Mesothelial cell of epicardium (in vitro differentiated cells): ENCODE data around the gene BMF. TPM values are rescaled to one million over a fixed set of nuclear protein-coding genes. Genes with fewer than 3 reads are reported as not detected.
"Not testable (repeated sequence)": the region's sequence is repeated elsewhere in the genome, so short reads cannot be mapped to it uniquely, and the experiment has no call there.

Experiments
- DNase-seq, 2 experiments: peaks; one replicate each; pipeline ENCODE4 v3.0.0; 2021; ENCODE audit warnings: low spot score in 2 of 2; ENCODE audit not compliant: unreplicated experiment in 2 of 2
- H3K27ac Mint-ChIP-seq: 2 replicates; pipeline ENCODE4 v1.8.0; 2021; ENCODE audit warnings: mixed read lengths
- H3K27me3 Mint-ChIP-seq: 2 replicates; pipeline ENCODE4 v1.8.0; 2021; ENCODE audit warnings: low read depth, mixed read lengths
- H3K36me3 Mint-ChIP-seq: 2 replicates; pipeline ENCODE4 v1.8.0; 2021; ENCODE audit warnings: mixed read lengths
- H3K4me1 Mint-ChIP-seq: 2 replicates; pipeline ENCODE4 v1.8.0; 2021; ENCODE audit warnings: mixed read lengths
- H3K4me3 Mint-ChIP-seq: 2 replicates; pipeline ENCODE4 v1.8.0; 2021; ENCODE audit warnings: mild to moderate bottlenecking, moderate library complexity, mixed read lengths
- H3K9me3 Mint-ChIP-seq: 2 replicates; pipeline ENCODE4 v1.8.0; 2021; ENCODE audit warnings: mixed read lengths
- total RNA-seq: library from RNA; stranded (reverse); gene quantifications from 3 replicates; pipeline ENCODE4 v1.2.1, GENCODE V29; 2021
- TF ChIP-seq, protein P1 (sequence below): fragments of 200-600 bp; sonication (generic); IDR thresholded peaks from one replicate; pipeline ENCODE4 v1.5.0; 2021; ENCODE audit warnings: antibody characterized with exemption; ENCODE audit not compliant: unreplicated experiment

The BMF gene
- total RNA-seq, 1 donor from 2014 or later, result 97.0 TPM

DNA sequence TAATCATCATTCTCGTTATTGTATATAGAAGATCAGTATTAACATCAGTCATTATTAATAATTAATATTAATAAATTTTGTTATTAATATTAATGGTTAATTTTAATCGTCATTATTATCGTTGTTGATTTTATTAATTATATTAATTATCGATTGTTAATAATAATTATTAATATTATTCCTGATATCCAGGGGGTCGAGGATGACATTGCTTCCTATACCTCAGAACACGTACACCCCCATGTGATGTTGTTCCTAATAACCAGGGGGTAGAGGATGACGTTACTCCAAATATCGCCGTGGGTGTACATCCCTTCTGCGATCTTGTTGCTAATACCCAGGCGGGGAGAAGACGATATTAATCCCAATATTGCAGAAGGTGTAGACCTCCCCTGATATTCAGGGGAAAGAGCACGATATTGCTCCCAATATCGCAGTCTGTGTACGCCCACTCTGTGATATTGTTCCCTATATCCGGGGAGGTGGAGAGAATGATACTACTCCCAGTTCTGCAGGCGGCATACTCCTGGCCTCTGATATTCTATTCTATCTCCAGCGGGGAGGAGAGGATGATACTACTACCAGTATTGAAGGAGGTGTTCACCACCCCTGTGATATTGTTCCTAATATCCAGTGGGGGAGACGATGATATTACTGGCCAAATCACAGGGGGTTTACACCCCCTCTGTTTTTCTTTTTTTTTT is 22.3 kb upstream of the BMF start:
- peaks cover 32% of the 10 kb centered on the region for H3K27me3 Mint-ChIP-seq
- DNase-seq, result no peak
- no peaks in the 10 kb centered on the region for H3K36me3 Mint-ChIP-seq
- no peak overlapping the region for H3K4me3 Mint-ChIP-seq
- H3K4me1 Mint-ChIP-seq, result peaks cover 2% of the 10 kb centered on the region
- TF ChIP-seq, protein P1, sequence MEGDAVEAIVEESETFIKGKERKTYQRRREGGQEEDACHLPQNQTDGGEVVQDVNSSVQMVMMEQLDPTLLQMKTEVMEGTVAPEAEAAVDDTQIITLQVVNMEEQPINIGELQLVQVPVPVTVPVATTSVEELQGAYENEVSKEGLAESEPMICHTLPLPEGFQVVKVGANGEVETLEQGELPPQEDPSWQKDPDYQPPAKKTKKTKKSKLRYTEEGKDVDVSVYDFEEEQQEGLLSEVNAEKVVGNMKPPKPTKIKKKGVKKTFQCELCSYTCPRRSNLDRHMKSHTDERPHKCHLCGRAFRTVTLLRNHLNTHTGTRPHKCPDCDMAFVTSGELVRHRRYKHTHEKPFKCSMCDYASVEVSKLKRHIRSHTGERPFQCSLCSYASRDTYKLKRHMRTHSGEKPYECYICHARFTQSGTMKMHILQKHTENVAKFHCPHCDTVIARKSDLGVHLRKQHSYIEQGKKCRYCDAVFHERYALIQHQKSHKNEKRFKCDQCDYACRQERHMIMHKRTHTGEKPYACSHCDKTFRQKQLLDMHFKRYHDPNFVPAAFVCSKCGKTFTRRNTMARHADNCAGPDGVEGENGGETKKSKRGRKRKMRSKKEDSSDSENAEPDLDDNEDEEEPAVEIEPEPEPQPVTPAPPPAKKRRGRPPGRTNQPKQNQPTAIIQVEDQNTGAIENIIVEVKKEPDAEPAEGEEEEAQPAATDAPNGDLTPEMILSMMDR, result no peak
- no peaks in the 10 kb centered on the region for H3K9me3 Mint-ChIP-seq
- H3K27ac Mint-ChIP-seq, result no peak overlapping the region

DNA sequence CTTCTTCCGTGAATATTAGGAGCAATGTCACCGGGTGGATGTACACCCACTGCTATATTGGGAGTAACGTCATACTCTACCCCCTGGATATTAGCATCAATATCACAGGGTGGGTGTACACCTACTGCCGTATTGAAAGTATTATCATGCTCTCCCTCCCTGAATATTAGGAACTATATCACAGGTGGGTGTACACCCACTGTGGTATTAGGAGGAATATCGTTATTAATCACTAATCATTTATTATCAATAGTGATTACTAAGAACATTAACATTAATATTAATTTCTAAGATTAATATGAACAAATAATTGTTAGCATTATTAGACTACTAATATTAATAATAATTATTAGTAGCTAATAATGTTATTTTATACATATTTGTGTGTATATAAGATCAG is 21.4 kb upstream of the BMF start:
- no peak overlapping the region for H3K27ac Mint-ChIP-seq
- H3K4me1 Mint-ChIP-seq, result peaks cover 4% of the 10 kb centered on the region
- no peak overlapping the region for H3K4me3 Mint-ChIP-seq
- no peaks in the 10 kb centered on the region for H3K9me3 Mint-ChIP-seq
- DNase-seq, result no peak
- peaks cover 32% of the 10 kb centered on the region for H3K27me3 Mint-ChIP-seq
- no peaks in the 10 kb centered on the region for H3K36me3 Mint-ChIP-seq
- TF ChIP-seq, protein P1, result no peak

DNA sequence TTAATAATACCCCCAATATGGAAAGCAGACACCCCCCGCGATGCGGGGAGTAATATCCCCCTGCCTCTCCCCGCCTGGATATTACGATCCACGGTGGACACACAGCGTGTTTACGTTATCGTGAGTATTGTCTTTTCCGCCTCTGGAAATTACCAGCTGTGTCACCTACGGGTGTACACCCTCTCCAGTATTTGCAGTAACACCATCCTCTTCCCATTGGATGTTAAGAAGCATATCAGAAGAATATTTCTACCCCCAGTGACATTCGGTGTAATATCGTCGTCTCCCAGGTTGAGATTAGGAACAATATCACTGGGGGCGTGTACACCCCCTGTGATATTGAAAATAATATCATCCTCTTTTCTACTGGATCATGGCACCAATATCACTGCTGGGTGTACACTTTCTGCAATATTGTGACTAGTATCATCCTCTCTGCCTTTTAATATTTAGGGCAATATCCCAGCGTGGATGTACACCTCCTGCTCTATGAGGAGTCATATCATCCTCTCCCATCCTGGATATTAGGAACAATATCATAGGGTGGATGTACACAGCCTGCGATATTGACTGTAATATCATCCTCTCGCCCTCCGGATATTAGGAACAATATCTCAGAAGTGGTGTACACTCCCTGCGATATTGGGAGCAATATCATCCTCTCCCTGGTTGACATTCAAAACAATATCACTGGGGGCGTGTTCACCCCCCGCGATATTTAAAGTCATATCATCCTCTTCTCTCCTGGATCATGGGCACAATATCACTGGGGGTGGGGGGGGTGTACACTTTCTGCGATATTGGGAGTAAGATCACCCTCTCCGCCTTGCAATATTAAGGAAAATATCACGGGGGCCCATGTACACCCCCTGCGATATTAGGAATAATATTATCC is 20.3 kb upstream of the BMF start:
- H3K36me3 Mint-ChIP-seq, result no peaks in the 10 kb centered on the region
- TF ChIP-seq, protein P1, result no peak
- H3K27me3 Mint-ChIP-seq, result peaks cover 32% of the 10 kb centered on the region
- H3K4me1 Mint-ChIP-seq, result peaks cover 14% of the 10 kb centered on the region
- no peak overlapping the region for H3K4me3 Mint-ChIP-seq
- no peak for DNase-seq
- H3K9me3 Mint-ChIP-seq, result no peaks in the 10 kb centered on the region
- H3K27ac Mint-ChIP-seq, result no peak overlapping the region

DNA sequence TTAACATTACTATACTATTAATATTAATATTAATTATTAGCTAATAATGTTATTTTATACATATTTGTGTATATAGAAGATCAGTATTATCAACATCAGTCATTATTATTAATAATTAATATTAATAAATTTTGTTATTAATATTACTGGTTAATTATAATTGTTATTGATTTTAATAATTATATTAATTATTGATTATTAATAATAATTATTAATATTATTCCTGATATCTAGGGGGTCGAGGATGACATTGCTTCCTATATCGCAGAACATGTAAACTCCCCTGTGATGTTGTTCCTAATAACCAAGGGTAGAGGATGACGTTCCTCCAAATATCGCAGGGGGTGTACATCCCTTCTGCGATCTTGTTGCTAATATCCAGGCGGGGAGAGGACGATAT is 17.3 kb upstream of the BMF start:
- no peak overlapping the region for H3K27ac Mint-ChIP-seq
- DNase-seq, result no peak
- peaks cover 14% of the 10 kb centered on the region for H3K4me1 Mint-ChIP-seq
- TF ChIP-seq, protein P1, result no peak
- peaks cover 26% of the 10 kb centered on the region for H3K27me3 Mint-ChIP-seq
- H3K9me3 Mint-ChIP-seq, result no peaks in the 10 kb centered on the region
- H3K36me3 Mint-ChIP-seq, result no peaks in the 10 kb centered on the region
- H3K4me3 Mint-ChIP-seq, result no peak overlapping the region

DNA sequence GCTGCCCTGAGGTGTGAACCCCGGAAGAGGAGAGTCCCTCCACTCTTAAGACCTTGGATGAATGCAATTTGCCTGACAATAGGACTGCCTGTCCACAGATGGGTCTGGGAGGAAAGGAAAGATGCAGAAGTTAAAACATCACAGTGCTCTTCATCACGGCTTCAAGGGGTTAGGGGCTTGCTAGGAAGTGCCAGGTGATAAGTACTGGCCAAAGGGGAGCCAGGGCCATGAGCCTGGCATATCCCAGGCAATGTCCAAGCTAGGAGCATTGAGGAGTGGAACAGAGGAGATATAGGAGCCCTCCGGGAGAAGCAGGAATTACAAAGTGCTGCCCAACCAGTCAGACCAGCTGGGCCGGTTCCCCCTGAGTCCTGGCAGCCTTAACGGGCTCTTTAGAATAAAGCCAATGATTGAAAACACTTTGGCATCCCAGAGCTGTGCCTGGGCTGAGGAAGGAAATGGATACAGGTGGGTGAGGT is 16.2 kb upstream of the BMF start:
- H3K36me3 Mint-ChIP-seq, DNase-seq, H3K9me3 Mint-ChIP-seq, H3K4me3 Mint-ChIP-seq: not testable (repeated sequence)
- Mint-ChIP-seq H3K27ac (peak overlapping the region; percentile 84), H3K4me1 (peaks cover 14% of the 10 kb centered on the region), H3K27me3 (peaks cover 26% of the 10 kb centered on the region)

DNA sequence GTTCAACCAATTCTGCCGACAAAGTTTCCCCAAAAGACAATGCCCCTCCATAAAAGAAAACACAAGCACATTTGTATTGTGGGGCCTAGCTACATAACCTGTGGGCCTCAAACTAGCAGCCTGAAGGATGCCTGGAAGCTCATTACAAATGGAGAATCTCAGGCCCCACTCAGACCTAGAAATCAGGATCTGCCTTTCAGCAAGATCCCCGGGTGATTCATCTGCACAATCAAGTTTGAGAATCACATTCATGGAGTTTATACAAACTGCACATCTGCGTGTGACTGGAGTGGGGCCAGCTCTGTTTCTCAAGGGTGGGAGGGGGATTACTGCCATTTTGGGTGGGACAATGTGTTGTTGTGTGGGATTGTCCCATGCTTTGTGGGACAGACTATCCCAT is 15.7 kb upstream of the BMF start:
- Mint-ChIP-seq H3K27me3 (peaks cover 22% of the 10 kb centered on the region), H3K4me1 (peaks cover 14% of the 10 kb centered on the region)
- DNase-seq, H3K9me3 Mint-ChIP-seq, H3K4me3 Mint-ChIP-seq, H3K36me3 Mint-ChIP-seq, H3K27ac Mint-ChIP-seq: not testable (repeated sequence)

DNA sequence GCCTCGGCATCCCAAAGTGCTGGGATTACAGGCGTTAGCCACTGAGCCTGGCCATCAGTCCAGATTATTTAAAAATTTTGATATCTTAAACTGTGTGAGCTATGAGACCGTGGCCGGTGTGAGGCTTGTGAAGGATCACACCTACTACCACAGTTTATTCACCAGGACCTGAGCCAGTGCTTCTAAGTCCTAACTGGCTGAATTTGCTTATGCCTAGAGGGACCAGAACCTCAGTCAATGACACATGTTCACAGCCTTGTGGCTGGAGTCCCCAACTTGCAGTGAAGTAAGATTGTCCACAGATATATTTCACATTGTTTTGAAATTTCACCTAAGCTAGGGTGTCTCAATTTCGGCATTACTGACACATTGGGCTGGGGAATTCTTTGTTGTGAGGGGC is 15.2 kb upstream of the BMF start:
- DNase-seq, result not testable (repeated sequence)

DNA sequence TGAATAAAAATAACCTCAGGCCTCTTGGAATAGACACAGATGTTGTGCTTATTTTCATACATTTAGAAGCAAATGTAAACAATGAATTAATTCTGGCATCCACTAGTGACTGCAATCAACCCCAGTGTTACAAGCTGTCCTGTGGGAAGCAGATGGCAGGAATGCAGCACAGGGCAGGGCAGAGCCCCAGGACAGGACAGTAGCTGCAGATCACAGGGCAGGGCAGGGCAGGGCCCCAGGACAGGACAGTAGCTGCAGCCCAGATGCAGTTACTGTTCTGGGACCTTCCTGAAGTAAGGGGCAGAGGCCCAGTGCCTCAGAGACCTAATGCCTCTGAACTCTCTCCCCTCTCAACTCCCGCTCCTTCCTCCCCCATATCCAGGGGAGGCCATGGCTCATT is 14.3 kb upstream of the BMF start:
- not testable (repeated sequence) for H3K4me3 Mint-ChIP-seq, H3K27ac Mint-ChIP-seq, DNase-seq, H3K36me3 Mint-ChIP-seq, H3K9me3 Mint-ChIP-seq
- peaks cover 14% of the 10 kb centered on the region for H3K4me1 Mint-ChIP-seq
- H3K27me3 Mint-ChIP-seq, result peaks cover 11% of the 10 kb centered on the region

More for the DNA sequence above, 15.2 kb upstream of the BMF start:
- Mint-ChIP-seq H3K4me1 (peaks cover 14% of the 10 kb centered on the region), H3K27me3 (peaks cover 18% of the 10 kb centered on the region)
- not testable (repeated sequence) for H3K27ac Mint-ChIP-seq, H3K36me3 Mint-ChIP-seq, H3K4me3 Mint-ChIP-seq, H3K9me3 Mint-ChIP-seq
